GM21717 (cell line): ENCODE results near the gene ORMDL2.

ENCODE experiments used
- ATAC-seq: cut with Tn5 transposase; IDR thresholded peaks from one replicate; pipeline ENCODE4 v1.9.1; 2021; ENCODE audit warnings: mild to moderate bottlenecking, moderate library complexity; ENCODE audit not compliant: unreplicated experiment

The ORMDL2 gene

DNA sequence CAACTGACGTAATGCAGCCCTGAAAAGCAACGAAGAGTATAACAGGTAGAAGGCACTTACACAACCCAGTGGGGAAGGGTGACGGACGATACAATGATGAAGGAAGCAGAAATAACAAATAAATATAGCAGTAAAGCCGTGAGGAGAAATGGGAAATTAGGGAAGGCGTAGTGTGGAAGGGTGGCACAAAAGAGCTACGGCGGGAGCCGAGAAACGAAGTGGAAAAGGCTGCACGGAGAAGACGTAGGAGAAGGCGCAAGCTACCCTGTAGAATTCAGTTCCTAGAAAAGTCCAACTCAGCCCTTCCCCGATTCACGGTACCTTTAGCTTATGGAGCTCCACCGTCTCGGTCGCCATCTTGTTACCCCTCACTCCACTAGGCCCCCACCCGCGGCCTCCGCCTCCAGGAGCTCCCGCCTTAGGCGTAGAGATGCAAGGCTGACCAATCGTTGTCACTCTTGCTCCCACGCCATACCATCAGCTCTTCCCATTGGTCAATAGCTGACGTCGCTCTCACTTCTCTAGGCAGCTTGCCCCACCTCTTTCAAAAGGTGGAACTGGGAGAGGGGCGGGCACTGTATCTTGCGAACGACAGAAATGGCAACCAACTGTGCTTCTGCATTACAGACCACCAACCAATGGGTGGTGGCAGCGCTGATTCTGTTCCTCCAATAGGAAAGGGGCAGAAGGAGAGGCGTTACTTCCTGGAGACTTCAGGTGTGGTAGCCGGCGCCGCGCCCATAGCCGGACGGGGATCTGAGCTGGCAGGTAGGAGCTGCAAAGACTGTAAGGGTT is at the start of gene ORMDL2, which contains the start of gene SARNP:
Gene ORMDL2, plus strand, starts transcription at position 697 of the 795 bp plus-strand sequence. CDS start 959 bp downstream, outside the sequence.
Gene SARNP, minus strand, starts transcription at position 380 of the 795 bp plus-strand sequence. Its CDS starts 23 bp downstream, at position 357.
- ATAC-seq, result peak; percentile 97

DNA sequence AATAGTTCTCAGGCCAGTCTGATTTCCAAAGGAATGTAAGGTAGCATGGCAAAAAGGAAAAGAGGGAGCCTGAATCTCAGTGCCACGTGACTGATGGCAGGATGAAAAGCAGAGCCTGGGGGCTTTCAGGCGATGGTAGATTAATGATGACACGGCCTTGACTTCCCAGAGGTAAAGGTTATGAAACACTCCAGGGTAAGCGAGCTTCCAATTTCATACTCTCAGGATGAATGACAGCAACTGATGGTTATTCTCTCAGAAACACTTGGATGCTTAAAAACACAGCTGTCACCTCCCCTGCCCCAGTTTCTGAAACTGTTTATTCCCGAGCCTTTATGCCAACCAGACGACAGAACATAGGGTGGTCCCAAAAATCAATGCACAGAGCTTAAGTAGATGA is 46.1 kb upstream of the ORMDL2 start:
- no peak for ATAC-seq

DNA sequence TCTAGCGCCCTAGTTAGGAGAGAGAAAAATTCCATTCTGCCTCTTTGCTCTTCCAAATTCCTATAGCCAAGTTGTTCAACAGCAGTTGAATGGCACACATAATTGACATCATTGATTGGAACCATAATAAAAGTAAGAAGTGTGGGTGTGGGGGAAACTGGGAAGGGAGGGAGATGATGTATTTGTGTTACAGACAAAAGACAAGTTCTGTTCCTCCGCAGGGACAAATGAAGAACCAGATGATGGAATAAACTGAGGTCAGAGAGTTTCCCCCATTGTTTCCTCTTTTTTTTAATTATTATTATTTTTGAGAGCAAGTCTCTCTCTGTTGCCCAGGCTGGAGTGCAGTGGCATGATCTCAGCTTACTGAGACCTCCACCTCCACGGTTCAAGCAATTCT is 40.0 kb upstream of the ORMDL2 start:
- ATAC-seq, result no peak

GRCh38 chr12:55780685-55781084 is 37.2 kb upstream of the ORMDL2 start:
- ATAC-seq, result no peak

GRCh38 chr12:55788546-55788945 is 29.3 kb upstream of the ORMDL2 start:
- no peak for ATAC-seq

- no peak for ATAC-seq
Observed at GRCh38 chr12:55789171-55789570, 28.7 kb upstream of the ORMDL2 start.

- ATAC-seq, result no peak
Observed at GRCh38 chr12:55789893-55790292, 27.9 kb upstream of the ORMDL2 start.

DNA sequence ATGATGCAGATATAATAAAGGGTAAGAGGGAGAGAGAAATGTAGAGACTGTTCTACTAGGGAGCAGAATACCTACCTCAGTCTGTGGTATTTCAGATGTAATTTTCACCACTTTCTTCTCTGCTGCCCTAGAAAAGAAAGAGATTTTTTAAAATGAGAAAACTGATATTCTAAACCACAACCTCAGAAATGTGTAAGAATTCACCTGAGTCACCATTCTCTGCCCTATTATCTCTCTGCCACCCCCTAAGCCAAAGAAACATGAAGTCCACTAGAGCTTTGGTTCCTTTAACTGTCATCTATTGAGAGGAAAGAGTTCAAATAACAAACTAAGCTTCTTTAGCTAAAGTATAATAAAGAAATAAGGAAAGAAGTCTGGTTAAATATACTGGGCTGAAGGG is 21.9 kb upstream of the ORMDL2 start:
- ATAC-seq, result no peak

DNA sequence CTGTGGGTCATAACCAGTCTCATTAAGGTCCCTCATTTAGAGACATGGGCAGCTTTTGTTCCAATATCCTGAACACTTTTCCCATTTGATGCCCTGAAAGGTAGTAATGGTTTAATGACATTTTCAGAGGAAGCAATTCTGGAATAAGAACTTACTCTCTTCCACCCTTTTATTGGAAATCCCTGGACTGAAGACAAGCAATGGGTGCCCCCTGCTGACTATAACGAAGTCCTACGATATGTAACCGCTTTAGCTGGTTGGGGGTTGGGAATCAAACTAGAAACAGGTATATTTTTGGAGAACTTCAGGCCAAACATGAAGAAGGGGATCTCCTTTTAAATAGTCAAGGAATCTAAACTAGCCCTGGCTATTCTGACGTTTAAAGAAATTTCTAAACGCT is 20.8 kb upstream of the ORMDL2 start:
- ATAC-seq, result no peak

- ATAC-seq, result no peak
Observed at GRCh38 chr12:55797550-55797949, 20.3 kb upstream of the ORMDL2 start.

DNA sequence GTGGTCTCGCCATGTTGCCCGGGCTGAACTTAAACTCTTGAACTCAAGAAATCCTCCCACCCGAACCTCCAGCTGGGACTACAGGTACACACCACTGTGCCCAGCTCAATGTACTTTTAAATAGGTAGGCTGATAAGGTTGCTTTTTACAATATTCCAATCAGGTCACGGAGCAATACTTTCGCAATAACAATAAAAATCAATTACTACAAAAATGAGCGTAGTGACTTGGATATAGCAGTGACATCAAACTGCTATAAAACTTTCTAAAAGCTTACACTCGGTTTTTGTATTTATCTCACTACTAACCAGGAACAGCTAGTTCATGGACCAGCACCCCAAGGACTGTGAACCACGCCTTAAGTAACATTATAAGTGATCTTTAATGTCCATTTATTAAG is 10.9 kb upstream of the ORMDL2 start:
- no peak for ATAC-seq

DNA sequence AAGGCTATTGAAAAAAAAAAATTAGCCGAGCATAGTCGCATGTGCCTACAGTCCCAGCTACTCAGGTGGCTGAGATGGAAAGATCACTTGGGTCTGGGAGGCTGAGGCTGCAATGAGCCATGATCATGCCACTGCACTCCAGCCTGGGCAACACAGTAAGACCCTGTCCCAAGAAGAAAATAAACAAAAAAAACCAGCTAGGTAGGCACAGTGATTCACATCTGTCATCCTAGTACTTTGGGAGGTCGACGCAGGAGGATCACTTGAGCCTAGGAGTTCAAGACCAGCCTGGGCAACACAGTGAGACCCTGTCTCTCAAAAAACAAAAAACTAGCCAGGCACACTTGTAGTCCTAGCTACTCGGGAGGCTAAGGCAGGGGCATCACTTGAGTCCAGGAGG is 8.6 kb upstream of the ORMDL2 start:
- ATAC-seq, result no peak

- ATAC-seq, result no peak
Observed at GRCh38 chr12:55812088-55812487, 5.8 kb upstream of the ORMDL2 start.

DNA sequence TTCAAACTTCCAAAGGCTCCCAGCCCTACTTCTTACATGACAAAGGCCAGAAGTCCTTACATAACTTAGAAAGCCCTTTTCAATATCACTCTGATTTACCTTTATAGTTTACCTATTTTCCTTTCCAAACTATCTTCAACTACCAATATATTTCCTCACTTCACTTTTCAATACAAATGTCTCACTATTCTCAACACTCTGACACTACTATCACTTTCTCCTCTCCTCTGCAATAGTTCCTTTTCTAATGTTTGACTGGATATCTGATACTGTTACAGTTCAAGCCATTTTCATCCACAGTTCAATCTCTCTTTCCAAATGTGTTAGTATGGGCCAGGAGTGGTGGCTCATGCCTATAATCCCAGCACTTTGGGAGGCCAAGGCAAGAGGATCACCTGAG is 3.6 kb upstream of the ORMDL2 start:
- ATAC-seq, result no peak

- no peak for ATAC-seq
Observed at GRCh38 chr12:55815473-55815872, 2.4 kb upstream of the ORMDL2 start.

DNA sequence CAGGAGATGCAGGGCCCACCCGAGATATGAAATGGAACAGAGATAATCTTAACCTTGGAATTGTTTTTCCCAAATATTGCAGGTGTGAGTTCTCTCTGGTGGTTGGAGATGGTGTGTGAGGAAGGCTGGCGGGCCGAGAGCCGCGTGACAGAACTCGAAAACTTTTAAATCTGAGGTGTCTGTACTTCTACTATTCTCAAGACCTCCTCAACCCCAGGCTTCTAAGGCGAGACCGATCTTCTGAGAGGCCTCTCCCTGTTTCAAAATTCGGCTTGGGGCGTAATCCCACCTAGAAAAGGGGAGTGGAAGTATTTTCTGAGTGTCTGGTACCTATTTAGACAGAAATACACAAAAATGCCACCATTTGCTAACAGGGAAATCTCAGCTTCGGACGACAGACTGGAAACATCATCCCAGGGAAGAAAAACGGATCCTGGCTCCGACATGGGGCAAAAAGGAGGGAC is 928 bp upstream of the ORMDL2 start:
- ATAC-seq, result no peak

GRCh38 chr12:55818140-55818728 is 393 bp downstream of the ORMDL2 start:
- peak; percentile 30 for ATAC-seq

DNA sequence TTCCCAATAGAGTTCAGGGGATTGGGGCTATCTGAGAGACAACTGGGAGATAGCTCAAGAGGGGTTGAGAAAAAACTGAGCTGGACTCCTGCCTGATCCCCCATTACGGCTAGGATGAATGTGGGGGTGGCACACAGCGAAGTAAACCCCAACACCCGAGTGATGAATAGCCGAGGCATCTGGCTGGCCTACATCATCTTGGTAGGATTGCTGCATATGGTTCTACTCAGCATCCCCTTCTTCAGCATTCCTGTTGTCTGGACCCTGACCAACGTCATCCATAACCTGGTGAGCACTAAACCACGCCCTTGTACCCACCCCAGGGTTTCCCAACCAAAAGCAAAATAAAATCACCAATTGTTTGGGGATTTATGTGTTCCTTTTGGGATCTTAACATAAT is 1.0 kb downstream of the ORMDL2 start:
- ATAC-seq, result no peak

DNA sequence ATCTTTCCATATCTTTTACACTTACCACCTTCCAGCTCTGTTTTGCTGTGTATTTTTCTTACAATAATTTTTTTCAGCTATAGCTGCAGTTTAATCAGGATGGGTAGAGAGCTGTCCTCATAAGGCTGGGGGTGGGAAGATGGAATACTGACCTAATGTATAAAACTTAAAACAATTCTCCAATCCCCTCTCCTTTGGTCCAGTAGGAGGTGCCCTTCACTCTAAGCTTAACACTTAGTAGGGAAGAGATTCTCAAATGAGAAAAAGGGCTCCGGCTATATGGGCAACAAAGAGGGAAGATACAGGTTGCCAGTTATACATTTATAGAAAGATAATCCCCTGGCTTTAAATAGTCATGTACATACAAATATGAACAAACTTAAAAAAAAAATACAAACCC is 2.8 kb downstream of the ORMDL2 start:
- no peak for ATAC-seq

GRCh38 chr12:55822228-55822627 is 4.4 kb downstream of the ORMDL2 start:
- ATAC-seq, result no peak

DNA sequence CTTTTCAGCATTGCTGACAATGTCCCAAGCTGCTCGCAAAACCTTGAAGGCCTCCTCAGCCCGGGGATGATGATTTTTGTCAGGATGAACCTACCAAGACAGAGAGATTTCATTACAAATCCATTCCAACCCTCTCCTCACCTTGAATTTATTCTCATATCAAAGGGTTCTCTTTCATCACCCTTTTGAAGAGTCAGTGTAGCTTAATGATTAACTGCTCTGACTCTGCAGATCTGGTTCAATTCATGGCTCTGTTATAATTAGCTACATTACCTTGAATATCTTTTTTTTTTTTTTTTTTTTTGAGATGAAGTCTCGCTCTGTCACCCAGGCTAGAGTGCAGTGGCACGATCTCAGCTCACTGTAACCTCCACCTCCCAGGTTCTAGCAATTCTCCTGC is 5.6 kb downstream of the ORMDL2 start:
- ATAC-seq, result no peak

DNA sequence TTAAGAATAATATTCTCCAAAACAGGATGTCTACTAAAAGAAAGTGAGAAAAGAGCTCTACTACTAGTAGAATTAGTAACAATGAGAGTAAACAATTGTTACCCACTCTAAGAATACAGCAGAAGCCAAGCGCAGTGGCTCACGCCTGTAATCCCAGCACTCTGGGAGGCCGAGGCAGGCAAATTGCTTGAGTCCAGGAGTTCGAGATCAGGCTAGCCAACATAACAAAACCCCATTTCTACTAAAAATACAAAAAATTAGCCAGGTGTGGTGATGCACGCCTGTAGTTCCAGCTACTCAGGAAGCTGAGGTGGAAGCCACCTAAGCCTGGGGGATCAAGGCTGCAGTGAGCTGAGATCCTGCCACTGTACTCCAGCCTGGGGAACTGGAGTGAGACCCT is 6.9 kb downstream of the ORMDL2 start:
- no peak for ATAC-seq
